PC-3 (cell line): ENCODE data around the gene EPB41L2.

ENCODE experiments used
- EZH2 ChIP-seq: fragments of 300-600 bp; sonication (generic); IDR thresholded peaks from one replicate; pipeline ENCODE4 v1.6.1; 2017; ENCODE audit warnings: antibody characterized with exemption, mild to moderate bottlenecking, low read length; ENCODE audit not compliant: unreplicated experiment
- TF ChIP-seq, protein P1 (sequence below): fragments of 300-600 bp; sonication (generic); conservative IDR thresholded peaks from 2 replicates; pipeline ENCODE4 v1.5.1; 2017; ENCODE audit warnings: antibody characterized with exemption, low read depth, mild to moderate bottlenecking, low read length

DNA sequence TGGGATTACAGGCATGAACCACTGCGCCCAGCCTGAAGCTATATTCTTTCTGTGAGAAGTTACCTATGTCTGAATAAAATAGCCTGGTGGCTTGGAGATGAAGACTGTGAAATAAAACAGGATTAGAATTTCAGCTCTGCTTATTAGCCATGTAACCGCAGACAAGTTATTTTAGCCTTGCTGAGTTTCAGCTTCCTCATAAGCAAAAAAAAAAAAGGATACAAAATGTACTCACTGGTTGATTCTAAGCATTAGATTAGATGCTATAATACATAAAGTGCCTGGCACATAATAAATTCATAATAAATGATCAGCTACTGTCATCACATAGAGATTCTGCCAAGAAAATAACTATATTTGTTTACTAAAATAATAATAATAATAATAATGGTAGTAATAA lies 98.8 kb downstream of the EPB41L2 start:
- TF ChIP-seq, protein P1, sequence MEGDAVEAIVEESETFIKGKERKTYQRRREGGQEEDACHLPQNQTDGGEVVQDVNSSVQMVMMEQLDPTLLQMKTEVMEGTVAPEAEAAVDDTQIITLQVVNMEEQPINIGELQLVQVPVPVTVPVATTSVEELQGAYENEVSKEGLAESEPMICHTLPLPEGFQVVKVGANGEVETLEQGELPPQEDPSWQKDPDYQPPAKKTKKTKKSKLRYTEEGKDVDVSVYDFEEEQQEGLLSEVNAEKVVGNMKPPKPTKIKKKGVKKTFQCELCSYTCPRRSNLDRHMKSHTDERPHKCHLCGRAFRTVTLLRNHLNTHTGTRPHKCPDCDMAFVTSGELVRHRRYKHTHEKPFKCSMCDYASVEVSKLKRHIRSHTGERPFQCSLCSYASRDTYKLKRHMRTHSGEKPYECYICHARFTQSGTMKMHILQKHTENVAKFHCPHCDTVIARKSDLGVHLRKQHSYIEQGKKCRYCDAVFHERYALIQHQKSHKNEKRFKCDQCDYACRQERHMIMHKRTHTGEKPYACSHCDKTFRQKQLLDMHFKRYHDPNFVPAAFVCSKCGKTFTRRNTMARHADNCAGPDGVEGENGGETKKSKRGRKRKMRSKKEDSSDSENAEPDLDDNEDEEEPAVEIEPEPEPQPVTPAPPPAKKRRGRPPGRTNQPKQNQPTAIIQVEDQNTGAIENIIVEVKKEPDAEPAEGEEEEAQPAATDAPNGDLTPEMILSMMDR: no peak
- TF ChIP-seq EZH2: no peak
